Activated naive CD4-positive, alpha-beta T cell treated with anti-CD3 and anti-CD28 coated beads, Interleukin-2, amount 50 U/mL, for 16 hours (primary cell): ENCODE results near the gene RPL18.
A peak's percentile ranks its signal among the peaks of the same experiment; 100 is the strongest.
"Not testable (repeated sequence)": the region's sequence is repeated elsewhere in the genome, so short reads cannot be mapped to it uniquely, and the experiment has no call there.

Source experiments
- DNase-seq: peaks from one replicate; pipeline ENCODE4 v3.0.0-alpha.2; 2020

Gene RPL18

DNA sequence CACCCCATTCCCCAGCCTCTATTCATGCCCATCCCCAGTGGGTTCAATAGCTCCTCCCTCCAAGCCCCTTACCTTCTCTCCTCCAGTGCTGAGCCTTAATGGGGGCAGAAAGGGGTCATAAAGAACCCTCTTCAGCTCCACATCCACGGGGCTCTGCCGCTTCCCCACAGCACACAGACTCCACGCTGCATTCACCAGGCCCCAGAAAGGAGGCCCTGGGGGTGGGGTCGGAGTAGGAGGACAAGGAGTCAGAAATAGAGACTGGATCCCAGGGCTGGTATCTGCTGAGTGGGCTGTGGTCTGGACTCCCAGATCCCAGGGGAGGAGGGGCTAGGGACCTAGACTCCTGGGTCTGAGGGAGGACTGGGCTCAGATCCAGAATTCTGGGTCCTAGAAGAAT, 25.4 kb upstream of the RPL18 start:
- no peak for DNase-seq

- no peak for DNase-seq
Observed at GRCh38 chr19:48642862-48643261, 23.9 kb upstream of the RPL18 start.

DNA sequence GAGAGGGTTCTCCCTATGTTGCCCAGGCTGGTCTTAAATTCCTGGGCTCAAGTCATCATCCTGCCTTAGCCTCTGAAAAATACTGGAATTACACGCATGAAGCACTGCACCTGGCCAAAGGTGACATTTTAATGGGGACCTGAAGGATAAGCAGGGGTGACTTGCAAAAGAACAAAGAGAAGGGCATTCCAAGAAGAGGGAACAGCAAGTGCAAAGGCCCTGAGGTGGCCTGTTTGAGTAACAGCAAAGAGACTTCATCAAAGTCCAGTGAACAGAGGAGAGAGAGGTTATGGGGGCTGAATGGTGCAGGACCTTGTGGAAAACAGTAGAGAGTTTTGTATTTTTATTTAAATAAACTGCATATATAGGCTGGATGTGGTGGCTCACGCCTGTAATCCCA, 22.9 kb upstream of the RPL18 start:
- DNase-seq: no peak

GRCh38 chr19:48639483-48640375, 20.8 kb upstream of the RPL18 start:
- no peak for DNase-seq

- no peak for DNase-seq
Observed at GRCh38 chr19:48638831-48639381, 19.9 kb upstream of the RPL18 start.

GRCh38 chr19:48637948-48638830, 19.2 kb upstream of the RPL18 start:
- peak; percentile 81 for DNase-seq

DNA sequence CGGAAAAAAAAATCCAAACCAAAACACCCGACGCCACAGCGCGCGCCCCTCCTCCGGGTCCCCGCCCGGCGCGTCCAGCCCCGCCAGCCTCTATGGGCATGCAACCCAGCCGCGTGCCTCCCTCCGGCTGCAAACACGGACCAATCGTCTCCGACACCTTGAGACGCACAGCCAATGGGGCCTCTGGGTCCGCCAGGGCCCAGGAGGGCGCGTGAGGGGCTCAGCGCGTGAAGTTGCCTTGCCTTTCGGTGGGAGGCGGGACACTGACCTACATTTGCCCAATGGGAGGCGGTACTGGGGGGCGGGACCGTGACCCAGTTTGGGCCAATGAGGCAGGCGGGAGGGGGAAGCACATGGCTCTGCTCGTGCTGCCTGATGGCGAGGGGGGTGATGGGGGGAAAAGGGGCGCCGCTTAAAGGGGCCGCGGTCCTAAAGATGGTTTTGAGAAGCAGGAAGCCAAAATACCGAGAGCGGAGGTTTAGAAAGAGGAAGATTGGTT, 18.5 kb upstream of the RPL18 start:
- DNase-seq: peak; percentile 100

DNA sequence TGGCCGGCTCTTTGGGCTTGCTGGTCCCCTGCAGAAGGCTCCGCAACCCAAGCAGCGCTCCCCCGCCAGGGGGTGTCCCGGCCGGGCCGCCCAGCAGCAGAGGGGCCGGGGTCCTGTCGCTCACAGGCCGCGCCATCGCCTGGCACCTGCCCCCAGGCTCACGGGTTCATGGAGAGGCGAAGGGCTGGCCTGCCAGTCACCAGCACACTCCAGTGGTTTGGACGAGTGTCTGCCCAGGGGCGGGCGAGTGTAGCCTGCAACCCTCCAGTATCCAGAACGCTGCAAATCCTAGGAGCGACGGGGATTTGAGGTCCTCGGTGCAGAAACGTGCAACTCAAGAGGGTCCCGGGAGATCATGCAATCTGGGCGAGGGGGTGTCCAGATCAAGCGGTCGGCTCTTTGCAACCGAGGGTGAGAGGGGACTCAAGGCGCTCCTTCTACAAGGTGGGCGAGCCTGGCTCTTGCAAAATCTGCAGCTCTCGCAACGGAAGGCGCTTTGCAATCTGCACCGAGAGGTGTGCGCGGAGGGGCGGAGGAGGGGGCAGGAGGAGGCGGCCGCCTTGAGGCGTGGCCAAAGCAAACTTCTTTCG, 18.0 kb upstream of the RPL18 start, which contains the start of gene DBP:
DBP (minus strand) TSS at position 521 of the 590 bp plus-strand sequence; CDS start at position 136, 385 bp downstream.
- peak; percentile 45 for DNase-seq

DNA sequence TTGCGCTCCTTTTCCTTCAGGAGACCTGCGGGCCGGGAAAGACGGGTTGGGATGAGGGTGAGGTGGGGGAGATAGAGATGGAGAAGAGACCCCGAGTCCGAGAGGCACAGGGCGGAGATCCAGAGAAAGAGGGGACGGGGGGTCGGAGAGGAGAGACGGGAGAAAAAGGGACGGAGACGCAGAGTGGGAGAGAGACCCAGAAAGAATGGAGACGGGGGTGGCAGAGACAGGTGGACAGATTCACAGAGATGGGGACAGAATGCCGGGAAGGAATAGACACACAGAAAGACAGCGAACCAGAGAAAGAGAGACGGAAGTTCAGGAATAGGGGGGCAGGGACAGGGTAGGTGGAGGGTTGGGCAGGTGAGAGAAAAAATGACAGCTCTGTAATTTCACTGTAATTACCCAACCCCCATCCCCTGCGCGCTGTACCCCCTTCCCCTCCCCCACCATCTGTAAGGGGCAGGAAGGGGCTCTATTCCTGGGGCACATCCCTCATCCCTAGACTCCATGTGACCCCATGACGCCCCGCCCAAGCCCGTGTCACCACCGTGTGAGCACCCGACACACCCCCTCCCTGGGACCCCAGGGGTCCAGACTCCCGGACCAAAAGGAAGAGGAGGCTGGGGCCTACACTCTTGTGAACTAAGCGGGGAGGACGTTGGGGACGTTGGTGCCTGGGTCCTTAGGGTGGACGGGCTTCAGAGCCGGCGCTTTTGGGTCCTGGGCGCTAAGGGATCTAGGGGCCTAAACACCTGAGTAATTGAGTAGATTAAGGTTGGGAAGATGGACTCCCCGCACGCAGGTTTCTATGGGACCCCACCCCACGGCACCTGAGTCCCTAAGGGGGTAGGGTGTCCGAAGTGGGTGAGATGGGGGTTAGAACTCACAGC, 17.2 kb upstream of the RPL18 start:
- DNase-seq: no peak

DNA sequence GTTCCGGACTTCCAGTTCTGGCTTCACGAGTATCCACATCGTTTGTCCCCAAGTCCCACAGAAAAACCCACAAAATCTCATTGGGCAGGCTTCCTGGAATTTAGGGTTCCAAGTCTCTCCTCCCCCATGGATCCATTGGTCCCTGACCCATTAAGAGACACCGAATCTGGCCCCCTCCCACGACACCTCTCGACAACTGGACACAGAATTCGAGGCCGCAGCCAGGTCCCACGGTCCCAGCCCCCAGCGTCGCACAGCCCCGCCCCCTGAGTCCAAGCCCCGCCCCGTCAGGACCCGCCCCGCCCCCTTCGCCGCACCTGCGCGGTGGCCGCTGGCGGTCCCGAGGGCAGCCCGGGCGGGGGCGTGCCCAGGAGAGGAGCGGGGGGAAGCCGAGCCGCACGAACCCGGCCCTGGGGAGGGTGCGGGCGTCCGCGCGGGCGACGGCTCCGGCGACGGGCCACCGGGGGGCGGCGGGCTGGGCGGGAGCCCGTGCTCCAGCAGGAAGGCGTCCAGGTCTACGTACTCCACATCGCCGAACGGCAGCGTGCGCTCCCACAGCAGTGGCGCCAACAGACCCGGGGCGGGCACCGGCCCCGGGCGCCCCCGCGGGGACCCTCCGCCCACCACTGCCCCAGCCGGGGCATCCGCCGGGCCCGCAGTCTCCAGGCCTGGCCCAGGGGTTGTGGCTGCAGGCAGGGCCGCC, 16.4 kb upstream of the RPL18 start:
- peak; percentile 74 for DNase-seq

- DNase-seq: peak; percentile 93
Observed at GRCh38 chr19:48634424-48635262, 15.7 kb upstream of the RPL18 start.

DNA sequence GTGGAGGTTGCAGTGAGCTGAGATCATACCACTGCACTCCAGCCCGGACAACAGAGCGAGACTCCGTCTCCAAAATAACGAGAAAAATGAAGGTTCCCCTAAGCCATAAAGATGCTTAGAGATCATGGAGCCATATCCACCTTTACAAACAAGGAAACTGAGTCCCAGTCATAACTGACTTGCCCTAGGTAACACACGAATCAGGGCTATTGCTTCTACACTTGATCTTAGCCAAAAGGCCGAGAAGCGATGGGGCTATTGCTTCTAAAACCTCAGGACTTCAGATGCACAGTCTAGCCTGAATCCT, 15.0 kb upstream of the RPL18 start:
- DNase-seq: no peak

DNA sequence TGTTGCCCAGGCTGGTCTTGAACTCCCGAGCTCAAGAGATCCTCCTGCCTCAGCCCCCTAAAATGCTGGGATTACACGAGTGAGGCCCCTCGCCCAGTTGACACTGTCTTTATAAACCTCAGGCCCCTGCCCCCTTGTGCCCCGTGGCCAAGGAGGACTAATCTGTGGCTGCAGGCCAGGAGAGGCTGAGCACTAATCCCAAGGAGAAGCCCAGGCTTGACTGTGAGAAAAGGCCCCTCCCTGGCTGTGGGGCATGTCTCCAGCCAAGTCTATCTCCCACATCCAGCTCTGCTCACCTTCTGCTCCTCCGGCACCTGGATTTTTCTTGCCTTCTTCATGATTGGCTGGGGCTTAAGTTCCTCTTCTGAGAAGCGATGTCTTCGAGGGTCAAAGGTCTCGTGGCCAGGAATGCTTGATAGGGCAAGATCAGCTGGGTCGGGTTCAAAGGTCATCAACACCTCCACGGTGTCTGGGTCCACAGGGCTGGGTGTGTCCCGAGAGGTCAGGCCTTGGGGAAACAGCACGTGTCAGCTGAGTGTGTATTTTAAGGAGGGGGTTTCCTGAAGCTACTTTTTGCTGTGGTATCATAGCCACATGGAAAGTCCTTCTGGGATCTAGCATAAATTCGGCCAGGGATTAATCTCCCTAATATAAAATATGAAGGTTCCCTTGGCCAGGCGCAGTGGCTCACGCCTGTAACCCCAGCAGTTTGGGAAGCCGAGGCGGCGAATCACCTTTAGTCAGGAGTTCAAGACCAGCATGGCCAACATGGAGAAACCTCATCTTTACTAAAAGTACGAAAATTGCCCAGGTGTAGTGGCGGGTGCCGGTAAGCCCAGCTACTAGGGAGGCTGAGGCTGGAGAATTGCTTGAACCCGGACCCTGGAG, 14.4 kb upstream of the RPL18 start:
- DNase-seq: no peak

- DNase-seq: no peak
Observed at GRCh38 chr19:48632692-48633147, 13.7 kb upstream of the RPL18 start.

- not testable (repeated sequence) for DNase-seq
Observed at GRCh38 chr19:48632286-48632685, 13.3 kb upstream of the RPL18 start.

DNA sequence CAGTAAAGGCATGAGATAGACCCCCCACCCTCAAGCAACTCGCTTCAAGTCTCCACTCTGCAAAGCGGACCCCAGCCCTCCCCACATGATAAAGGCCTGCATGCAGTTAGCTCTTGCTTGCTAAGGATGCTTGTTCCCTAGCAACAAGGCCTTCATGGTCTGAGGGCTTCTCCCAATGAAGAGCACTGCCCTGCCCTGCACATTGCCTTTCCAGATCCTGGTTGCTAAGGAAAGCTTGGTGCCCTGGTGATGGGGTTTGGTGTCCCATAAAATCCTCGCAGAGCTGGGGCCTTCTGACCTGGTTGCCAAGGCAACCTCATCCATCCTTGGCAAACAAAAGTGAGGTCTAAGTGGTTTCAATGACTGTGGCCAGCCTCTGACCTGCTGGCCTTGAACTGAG, 12.2 kb upstream of the RPL18 start:
- no peak for DNase-seq

- no peak for DNase-seq
Observed at GRCh38 chr19:48630296-48631063, 11.5 kb upstream of the RPL18 start.

GRCh38 chr19:48629599-48630295, 10.8 kb upstream of the RPL18 start:
- DNase-seq: no peak
